Keratinocyte (primary cell): ENCODE measurements around the gene AEN. TPM values are rescaled to one million over a fixed set of nuclear protein-coding genes. Genes with fewer than 3 reads are reported as not detected.
A peak's percentile ranks its signal among the peaks of the same experiment; 100 is the strongest.

ENCODE experiments used
- DNase-seq: peaks from one replicate; pipeline ENCODE4 v3.0.0-alpha.2; 2011; ENCODE audit warnings: low read depth, missing footprints, low spot score
- FAIRE-seq: peaks from 2 replicates; lab custom pipeline; 2011; peaks lifted over from hg19 to GRCh38; lab: Jason Lieb, UNC
- H2AFZ ChIP-seq: 2 replicates; pipeline ENCODE4 v1.6.0; 2012; ENCODE audit warnings: low read length, control low read depth, inconsistent platforms; ENCODE audit not compliant: control insufficient read depth
- H3K27ac ChIP-seq: 2 replicates; pipeline ENCODE4 v1.5.1; 2011; ENCODE audit warnings: low read length; ENCODE audit not compliant: control insufficient read depth, insufficient read depth
- H3K27me3 ChIP-seq: 3 replicates; pipeline ENCODE4 v1.6.0; 2011; ENCODE audit warnings: low read length; ENCODE audit not compliant: control insufficient read depth, insufficient read depth; ENCODE audit errors: extremely low read depth
- H3K36me3 ChIP-seq, 2 experiments: 2 replicates in 1 of 2; 3 replicates in 1 of 2; pipeline ENCODE4 v1.5.1; 2011; ENCODE audit warnings: low read length in 2 of 2, mild to moderate bottlenecking in 1 of 2; ENCODE audit not compliant: control insufficient read depth in 2 of 2, insufficient read depth in 2 of 2; ENCODE audit errors: extremely low read depth in 1 of 2
- H3K4me1 ChIP-seq: 3 replicates; pipeline ENCODE4 v1.5.1; 2011; ENCODE audit warnings: low read length; ENCODE audit not compliant: control insufficient read depth, insufficient read depth; ENCODE audit errors: extremely low read depth
- H3K4me2 ChIP-seq: 3 replicates; pipeline ENCODE4 v1.6.0; 2011; ENCODE audit warnings: low read depth, low read length; ENCODE audit not compliant: control insufficient read depth, insufficient read depth; ENCODE audit errors: extremely low read depth
- H3K4me3 ChIP-seq, 3 experiments: fragments of 200-600 bp in 1 of 3; sonication (generic) in 1 of 3; 2 replicates in 2 of 3; 3 replicates in 1 of 3; pipeline ENCODE4 v1.5.1; 2011 to 2016; ENCODE audit warnings: low read length in 3 of 3, mild to moderate bottlenecking in 3 of 3, control low read depth in 2 of 3, inconsistent platforms in 1 of 3, low read depth in 1 of 3, mixed read lengths in 1 of 3, mixed run types in 1 of 3, moderate library complexity in 1 of 3; ENCODE audit not compliant: control insufficient read depth in 2 of 3, insufficient read depth in 2 of 3; ENCODE audit errors: extremely low read depth in 1 of 3
- H3K79me2 ChIP-seq: 2 replicates; pipeline ENCODE4 v1.6.0; 2012; ENCODE audit warnings: low read length; ENCODE audit not compliant: control insufficient read depth, insufficient read depth
- H3K9ac ChIP-seq: 3 replicates; pipeline ENCODE4 v1.6.0; 2011; ENCODE audit warnings: low read length; ENCODE audit not compliant: control insufficient read depth, insufficient read depth; ENCODE audit errors: extremely low read depth
- H3K9me1 ChIP-seq: 3 replicates; pipeline ENCODE4 v1.6.0; 2011; ENCODE audit warnings: low read length; ENCODE audit not compliant: control insufficient read depth, insufficient read depth; ENCODE audit errors: extremely low read depth
- H3K9me3 ChIP-seq: 2 replicates; pipeline ENCODE4 v1.5.1; 2012; ENCODE audit warnings: low read depth, low read length; ENCODE audit not compliant: control insufficient read depth
- H4K20me1 ChIP-seq: 3 replicates; pipeline ENCODE4 v1.6.0; 2011; ENCODE audit warnings: low read length; ENCODE audit not compliant: control insufficient read depth, insufficient read depth; ENCODE audit errors: extremely low read depth
- EZH2 ChIP-seq: IDR thresholded peaks from one replicate; pipeline ENCODE4 v1.6.1; 2012; ENCODE audit warnings: inconsistent platforms, mild to moderate bottlenecking, low read length, moderate library complexity
- dilution Hi-C: fragments of 300-500 bp; cut with MboI; formaldehyde crosslinking; loops from one replicate; pipeline ENCODE4 v1.7.0; 2020; ENCODE audit warnings: low sequenced_read_pairs; ENCODE audit not compliant: extremely low pct_ligation_motif_present
- polyA plus RNA-seq, 5 experiments: library from polyadenylated mRNA; depleted of rRNA in 3 of 5; stranded (reverse) in 3 of 5; stranded (forward) in 1 of 5; unstranded in 1 of 5; fragments of >200 nt; gene quantifications; 1 replicate in 1 of 5; 2 replicates in 3 of 5; 3 replicates in 1 of 5; pipeline versions ENCODE4 v1.2.1 to v1.2.3, GENCODE V29; 2011 to 2012; ENCODE audit warnings: missing spikeins in 2 of 5, low read depth in 1 of 5, low replicate concordance in 1 of 5
- TF ChIP-seq, protein P1 (sequence below), 3 experiments: IDR thresholded peaks in 1 of 3; conservative IDR thresholded peaks in 1 of 3; optimal IDR thresholded peaks in 1 of 3; 2 replicates in 2 of 3; 3 replicates in 1 of 3; pipeline versions ENCODE3 to v1.5.1; 2011; ENCODE audit warnings: low read length in 3 of 3, mild to moderate bottlenecking in 3 of 3, moderate library complexity in 2 of 3, control low read depth in 1 of 3, inconsistent platforms in 1 of 3; ENCODE audit not compliant: insufficient read depth in 2 of 3; ENCODE audit errors: extremely low read depth in 1 of 3

AEN gene
- polyA plus RNA-seq, 1 donor (not counting 4 experiments of a cell fraction or from before 2014, with no cell fraction given) = 27.5 TPM

DNA sequence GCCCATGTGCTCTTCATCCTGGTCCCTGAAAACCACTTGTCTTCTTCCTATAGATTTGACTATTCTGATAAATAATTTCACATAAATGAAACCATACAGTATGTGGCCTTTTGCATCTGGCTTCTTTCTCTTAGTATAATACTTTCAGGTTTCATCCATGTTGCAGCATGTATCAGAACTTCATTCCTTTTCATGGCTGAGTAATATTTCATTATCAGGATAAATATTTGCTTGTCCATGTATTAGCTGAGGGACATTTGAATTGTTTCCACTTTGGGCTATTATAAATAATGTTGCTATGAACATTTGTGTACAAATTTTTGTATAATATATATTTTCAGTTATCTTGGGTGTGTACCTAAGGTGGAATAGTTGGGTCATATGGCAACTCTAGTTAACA is 29.8 kb upstream of the AEN start:
- Histone ChIP-seq H3K9me1 (no peaks in the 10 kb centered on the region), H3K4me1 (peaks cover 8% of the 10 kb centered on the region), H3K79me2 (no peaks in the 10 kb centered on the region), H3K4me2 (no peak overlapping the region), H3K27me3 (no peaks in the 10 kb centered on the region), H3K9ac (no peak overlapping the region), H2AFZ (no peak overlapping the region), H3K4me3 (no peak overlapping the region), H3K9me3 (no peaks in the 10 kb centered on the region), H3K27ac (no peak overlapping the region), H3K36me3 (no peaks in the 10 kb centered on the region), H4K20me1 (no peaks in the 10 kb centered on the region)
- FAIRE-seq = no peak
- no peak for TF ChIP-seq EZH2
- TF ChIP-seq, protein P1, sequence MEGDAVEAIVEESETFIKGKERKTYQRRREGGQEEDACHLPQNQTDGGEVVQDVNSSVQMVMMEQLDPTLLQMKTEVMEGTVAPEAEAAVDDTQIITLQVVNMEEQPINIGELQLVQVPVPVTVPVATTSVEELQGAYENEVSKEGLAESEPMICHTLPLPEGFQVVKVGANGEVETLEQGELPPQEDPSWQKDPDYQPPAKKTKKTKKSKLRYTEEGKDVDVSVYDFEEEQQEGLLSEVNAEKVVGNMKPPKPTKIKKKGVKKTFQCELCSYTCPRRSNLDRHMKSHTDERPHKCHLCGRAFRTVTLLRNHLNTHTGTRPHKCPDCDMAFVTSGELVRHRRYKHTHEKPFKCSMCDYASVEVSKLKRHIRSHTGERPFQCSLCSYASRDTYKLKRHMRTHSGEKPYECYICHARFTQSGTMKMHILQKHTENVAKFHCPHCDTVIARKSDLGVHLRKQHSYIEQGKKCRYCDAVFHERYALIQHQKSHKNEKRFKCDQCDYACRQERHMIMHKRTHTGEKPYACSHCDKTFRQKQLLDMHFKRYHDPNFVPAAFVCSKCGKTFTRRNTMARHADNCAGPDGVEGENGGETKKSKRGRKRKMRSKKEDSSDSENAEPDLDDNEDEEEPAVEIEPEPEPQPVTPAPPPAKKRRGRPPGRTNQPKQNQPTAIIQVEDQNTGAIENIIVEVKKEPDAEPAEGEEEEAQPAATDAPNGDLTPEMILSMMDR (optimal IDR thresholded peaks at IDR 0.05 in 1 of 3, IDR thresholded peaks at IDR 0.05 in 1 of 3, conservative IDR thresholded peaks at IDR 0.05 in 1 of 3; ENCODE audit: extremely low read depth in 1 of 3, insufficient read depth in 2 of 3, low read length in 3 of 3) = no peak
- dilution Hi-C loops = no loop called here
- no peak for DNase-seq

DNA sequence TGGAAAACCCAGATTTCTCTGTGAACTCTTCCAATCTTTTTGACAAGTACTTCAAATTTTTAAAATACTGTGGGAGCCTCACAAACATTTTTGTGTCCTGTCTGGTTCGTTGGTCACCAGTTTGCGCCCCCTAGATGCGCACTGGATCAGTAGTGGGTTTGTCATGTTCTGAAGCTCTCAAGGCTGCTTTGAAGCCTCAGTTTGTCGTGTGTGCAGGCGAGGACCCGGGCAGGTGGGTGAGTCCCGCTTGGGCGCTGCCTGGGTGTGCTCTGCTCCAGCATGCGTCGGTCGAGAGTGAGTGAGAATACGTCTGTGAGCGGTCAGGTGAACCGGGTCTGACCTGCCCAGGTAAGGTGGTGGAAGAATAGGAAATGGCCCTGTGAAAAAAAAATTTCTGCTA is 17.3 kb upstream of the AEN start:
- Histone ChIP-seq H3K27ac (no peak overlapping the region), H2AFZ (no peak overlapping the region), H3K4me1 (no peaks in the 10 kb centered on the region), H3K36me3 (no peaks in the 10 kb centered on the region), H3K9me3 (no peaks in the 10 kb centered on the region), H3K4me2 (no peak overlapping the region), H3K79me2 (no peaks in the 10 kb centered on the region), H4K20me1 (no peaks in the 10 kb centered on the region), H3K9me1 (no peaks in the 10 kb centered on the region), H3K27me3 (peaks cover 44% of the 10 kb centered on the region), H3K4me3 (no peak overlapping the region), H3K9ac (no peak overlapping the region)
- DNase-seq (no peak), FAIRE-seq (no peak)
- peak; percentile 52 for TF ChIP-seq EZH2
- TF ChIP-seq, protein P1 (optimal IDR thresholded peaks at IDR 0.05 in 1 of 3, IDR thresholded peaks at IDR 0.05 in 1 of 3, conservative IDR thresholded peaks at IDR 0.05 in 1 of 3; ENCODE audit: extremely low read depth in 1 of 3, insufficient read depth in 2 of 3, low read length in 3 of 3) = peak in 1 of 3 experiments; percentile 12
- dilution Hi-C loops = no loop called here
